Psoas muscle (tissue), 8 donors: ENCODE measurements around the gene ITPR1. TPM values are rescaled to one million over a fixed set of nuclear protein-coding genes. Genes with fewer than 3 reads are reported as not detected.

ENCODE experiments used
- ATAC-seq, 4 donors: fragments of 200-7000 bp; cut with Tn5 transposase; one replicate each; pipeline ENCODE4 v1.9.1; 2020; ENCODE audit warnings: moderate library complexity in 3 of 4, mild to moderate bottlenecking in 2 of 4
- DNase-seq, 2 donors: peaks; one replicate each; pipeline ENCODE4 v3.0.0-alpha.2; 2020
- H3K27ac ChIP-seq: fragments of 200-600 bp; one replicate; pipeline ENCODE4 v1.8.0; 2022
- H3K27me3 ChIP-seq, 3 donors: fragments of 200-600 bp in 1 of 3; one replicate each; pipeline versions ENCODE4 v1.6.1 to v1.8.0; 2013 to 2022; ENCODE audit warnings: low read length in 2 of 3, mild to moderate bottlenecking in 2 of 3, moderate library complexity in 1 of 3; ENCODE audit not compliant: insufficient read depth in 3 of 3
- H3K36me3 ChIP-seq, 2 donors: fragments of 200-600 bp in 1 of 2; one replicate each; pipeline versions ENCODE4 v1.6.1 to v1.8.0; 2013 to 2022; ENCODE audit warnings: low read depth in 1 of 2, mild to moderate bottlenecking in 1 of 2, moderate library complexity in 1 of 2; ENCODE audit not compliant: insufficient read depth in 1 of 2
- H3K4me1 ChIP-seq: fragments of 200-600 bp; one replicate; pipeline ENCODE4 v1.8.0; 2022
- H3K4me3 ChIP-seq: fragments of 200-600 bp; one replicate; pipeline ENCODE4 v1.8.0; 2022; ENCODE audit warnings: mild to moderate bottlenecking
- H3K9me3 ChIP-seq: fragments of 200-600 bp; one replicate; pipeline ENCODE4 v1.8.0; 2022
- WGBS, 3 donors: extraction: QIAGEN DNeasy Blood & Tissue Kit; methylation state at CpG; one replicate each; pipeline versions ENCODE4 v1.1.6 to v1.1.7; 2013; 5-methylcytosine and 5-hydroxymethylcytosine counted together
- intact Hi-C, 2 donors: fragments of 100-400 bp; cut with DNase I; formaldehyde crosslinking; loops; one replicate each; pipeline versions ENCODE4 v1.11.0 to v1.14.2; 2022
- polyA plus RNA-seq, 3 donors: library from polyadenylated mRNA; stranded (reverse); fragments of 200-250 nt; gene quantifications; one replicate each; pipeline ENCODE4 v1.2.3, GENCODE V29; 2013
- total RNA-seq, 4 donors: library from RNA; stranded (reverse); fragmentation: NEBNext Ultra II Directional in 2 of 4; extraction: Animal tissue kit (Norgen Biotek cat#: 25700) in 2 of 4; gene quantifications; one replicate each; pipeline versions ENCODE4 v1.2.1 to v1.2.4, GENCODE V29; 2021 to 2023
- TF ChIP-seq, protein P1 (sequence below): fragments of 200-600 bp; IDR thresholded peaks from one replicate; pipeline ENCODE4 v1.8.0; 2022; ENCODE audit warnings: antibody characterized with exemption
- donor health status: healthy with polysubstance abuse.
- donor health status: DM: no; HTN: no; CAD: no; lungs with moderate emphysema.
- donor health status: Bipolar disorder and iron deficiency.
- donor health status: healthy.
- donor health status: DM: yes; HTN: yes; CAD: no.
- donor health status: DM: no; HTN: no; CAD: no.
- donor health status: DM: no; HTN: no; CAD: no.
- donor health status: DM: yes; HTN: yes; CAD: no.

ITPR1 gene
- total and polyA plus RNA-seq, 7 donors, result 4.4 to 9.2 (median 8.8) TPM

DNA sequence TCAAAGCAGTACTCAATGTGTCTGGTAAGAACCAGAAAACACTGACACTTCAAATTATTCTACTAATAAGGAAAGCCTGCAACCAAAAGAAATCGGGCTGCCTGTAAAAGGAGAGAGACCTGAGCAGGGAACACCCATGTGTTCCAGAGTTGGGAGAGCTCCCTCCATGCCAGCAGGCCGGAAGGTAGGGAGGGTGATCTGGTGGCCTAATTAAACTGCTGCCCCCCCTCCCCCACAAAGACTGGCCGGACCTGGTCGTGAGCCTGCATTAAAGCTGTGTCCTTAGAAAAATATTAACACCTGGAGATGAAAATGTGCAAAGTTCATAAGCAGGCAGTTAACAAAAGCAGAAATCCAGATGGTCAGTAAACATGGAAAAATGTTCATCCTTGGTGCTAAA lies 315.5 kb downstream of the ITPR1 start:
- DNase-seq, result no peak
- Histone ChIP-seq H3K4me3 (no peak overlapping the region), H3K9me3 (no peaks in the 10 kb centered on the region), H3K27ac (peak overlapping the region; percentile 80), H3K36me3 (no peaks in the 10 kb centered on the region), H3K27me3 (no peaks in the 10 kb centered on the region), H3K4me1 (peaks cover 18% of the 10 kb centered on the region)
- intact Hi-C loops, result loop anchor here in 1 of 2 donors (5.0 kb wide), 1 partner anchor 86 kb away; no protein-coding TSS in a partner anchor
- 23 to 52% (median 26%) methylated on average over 4 of the region's 4 CpGs for WGBS, 3 donors
- peak in 1 of 4 donors; percentile 39 for ATAC-seq
- TF ChIP-seq, protein P1, sequence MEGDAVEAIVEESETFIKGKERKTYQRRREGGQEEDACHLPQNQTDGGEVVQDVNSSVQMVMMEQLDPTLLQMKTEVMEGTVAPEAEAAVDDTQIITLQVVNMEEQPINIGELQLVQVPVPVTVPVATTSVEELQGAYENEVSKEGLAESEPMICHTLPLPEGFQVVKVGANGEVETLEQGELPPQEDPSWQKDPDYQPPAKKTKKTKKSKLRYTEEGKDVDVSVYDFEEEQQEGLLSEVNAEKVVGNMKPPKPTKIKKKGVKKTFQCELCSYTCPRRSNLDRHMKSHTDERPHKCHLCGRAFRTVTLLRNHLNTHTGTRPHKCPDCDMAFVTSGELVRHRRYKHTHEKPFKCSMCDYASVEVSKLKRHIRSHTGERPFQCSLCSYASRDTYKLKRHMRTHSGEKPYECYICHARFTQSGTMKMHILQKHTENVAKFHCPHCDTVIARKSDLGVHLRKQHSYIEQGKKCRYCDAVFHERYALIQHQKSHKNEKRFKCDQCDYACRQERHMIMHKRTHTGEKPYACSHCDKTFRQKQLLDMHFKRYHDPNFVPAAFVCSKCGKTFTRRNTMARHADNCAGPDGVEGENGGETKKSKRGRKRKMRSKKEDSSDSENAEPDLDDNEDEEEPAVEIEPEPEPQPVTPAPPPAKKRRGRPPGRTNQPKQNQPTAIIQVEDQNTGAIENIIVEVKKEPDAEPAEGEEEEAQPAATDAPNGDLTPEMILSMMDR, result no peak

DNA sequence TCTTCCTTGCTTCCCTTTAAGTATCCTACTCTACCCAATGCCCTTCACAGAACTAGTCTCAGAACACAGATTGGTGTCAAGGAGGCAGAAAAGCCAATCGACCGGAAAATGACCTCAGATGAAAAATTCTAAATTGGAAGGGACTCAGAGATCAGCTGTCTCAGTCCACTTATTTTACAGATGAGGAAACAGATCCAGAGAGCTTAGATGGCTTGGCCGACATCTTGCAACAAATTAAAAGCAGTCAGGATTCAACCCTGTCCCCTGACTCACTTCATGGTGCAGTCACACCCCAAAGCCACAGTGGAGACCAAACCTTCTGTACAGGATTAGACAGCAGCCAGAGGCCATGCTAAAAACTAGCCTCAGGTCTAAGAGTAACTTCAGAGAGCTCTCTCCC lies 316.8 kb downstream of the ITPR1 start:
- TF ChIP-seq, protein P1, result no peak
- H3K9me3 ChIP-seq, result no peaks in the 10 kb centered on the region
- peaks cover 0 to under 1% of the 10 kb centered on the region in 2 donors for H3K36me3 ChIP-seq
- H3K27ac ChIP-seq, result no peak overlapping the region
- intact Hi-C loops, result loop anchor here in 1 of 2 donors (5.0 kb wide), 1 partner anchor 88 kb away; no protein-coding TSS in a partner anchor
- H3K4me3 ChIP-seq, result no peak overlapping the region
- peaks cover 18% of the 10 kb centered on the region for H3K4me1 ChIP-seq
- 34 to 66% (median 47%) methylated on average over 3 of the region's 3 CpGs for WGBS, 3 donors
- DNase-seq (no peak), ATAC-seq (peak in 1 of 4 donors; percentile 30)
- no peaks in the 10 kb centered on the region for H3K27me3 ChIP-seq

DNA sequence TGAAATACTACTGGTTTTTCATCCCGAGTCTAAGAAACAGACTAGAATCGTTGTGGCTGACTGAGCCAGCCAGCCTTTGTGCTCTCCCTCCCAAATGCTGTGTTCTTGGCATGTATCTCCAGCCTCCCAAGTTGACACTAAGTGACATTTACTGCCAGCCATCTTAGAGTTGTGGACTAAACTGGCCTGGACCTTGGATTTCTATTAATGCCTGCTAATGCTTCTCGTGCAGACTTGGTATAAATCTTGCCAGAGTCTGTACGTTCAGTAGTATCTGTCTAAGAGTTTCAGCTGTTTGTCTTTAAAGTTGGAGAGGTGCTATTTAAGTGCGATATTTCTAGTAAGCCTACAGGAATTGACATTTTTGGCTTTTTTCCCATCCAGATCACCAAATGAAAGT lies 319.4 kb downstream of the ITPR1 start:
- peaks cover 13% of the 10 kb centered on the region for H3K4me1 ChIP-seq
- no peak overlapping the region for H3K4me3 ChIP-seq
- no peaks in the 10 kb centered on the region for H3K9me3 ChIP-seq
- no peak overlapping the region for H3K27ac ChIP-seq
- DNase-seq (no peak), ATAC-seq (no peak)
- TF ChIP-seq, protein P1, result no peak
- intact Hi-C loops, result no loop called here
- WGBS, 3 donors, result 30 to 42% (median 38%) methylated on average over 5 of the region's 5 CpGs
- no peaks in the 10 kb centered on the region for H3K27me3 ChIP-seq
- peaks cover 0 to 3% of the 10 kb centered on the region in 2 donors for H3K36me3 ChIP-seq

DNA sequence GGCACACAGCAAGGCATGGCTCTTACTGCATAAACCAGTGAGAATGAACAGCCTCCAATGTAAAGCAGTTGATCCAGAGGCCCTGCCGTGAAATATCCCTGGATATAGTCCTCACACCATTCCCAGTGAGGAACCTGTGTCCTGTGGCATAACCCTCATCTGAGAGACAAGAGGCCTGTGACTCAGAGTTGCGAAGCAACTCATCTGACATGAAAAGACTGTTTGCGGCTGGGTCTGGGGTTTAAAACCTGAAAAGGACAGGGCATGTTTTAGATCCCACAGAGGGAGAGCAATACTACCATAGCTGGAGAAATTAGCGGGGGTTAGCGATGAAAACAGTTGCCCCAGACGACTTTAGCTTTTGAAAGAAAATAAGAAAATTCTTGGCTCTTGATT lies 320.8 kb downstream of the ITPR1 start:
- ATAC-seq, result peak in 1 of 4 donors; percentile 31
- Histone ChIP-seq H3K27me3 (no peaks in the 10 kb centered on the region), H3K36me3 (peaks cover 3% of the 10 kb centered on the region in 2 donors), H3K4me1 (peaks cover under 1% of the 10 kb centered on the region), H3K27ac (no peak overlapping the region), H3K9me3 (no peaks in the 10 kb centered on the region), H3K4me3 (no peak overlapping the region)
- intact Hi-C loops, result no loop called here
- no peak for DNase-seq
- WGBS, 3 donors, result 86 to 92% (median 88%) methylated on average over 6 of the region's 6 CpGs
- TF ChIP-seq, protein P1, result no peak

DNA sequence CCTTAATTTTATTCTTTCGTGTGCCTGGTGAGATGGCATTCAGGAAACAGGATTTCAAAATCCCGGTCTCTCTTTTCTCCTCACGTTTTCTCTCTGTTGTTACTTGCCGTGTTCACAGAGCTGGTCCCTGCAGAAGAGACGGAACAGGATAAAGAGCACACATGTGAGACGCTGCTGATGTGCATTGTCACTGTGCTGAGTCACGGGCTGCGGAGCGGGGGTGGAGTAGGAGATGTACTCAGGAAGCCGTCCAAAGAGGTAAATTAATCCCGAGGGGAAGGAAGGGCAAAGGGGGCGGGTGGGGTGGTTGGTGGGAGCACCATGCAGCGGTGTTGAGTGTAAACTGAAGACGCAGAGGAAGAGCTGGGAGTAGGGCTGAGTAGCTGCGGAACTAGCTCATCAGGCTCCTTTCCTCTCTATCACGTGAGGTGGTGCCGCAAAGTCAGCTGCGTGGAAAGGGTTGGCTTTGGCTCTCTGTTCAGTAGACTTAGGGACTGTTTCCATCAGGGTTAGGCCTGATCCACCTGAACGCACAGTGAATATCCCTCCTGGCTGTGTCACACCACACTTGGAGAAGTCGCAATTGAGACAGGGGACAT lies 321.3 kb downstream of the ITPR1 start:
- H3K27ac ChIP-seq, result no peak overlapping the region
- TF ChIP-seq, protein P1, result no peak
- no peaks in the 10 kb centered on the region for H3K4me1 ChIP-seq
- ATAC-seq (peak in 3 of 4 donors; percentile 69 to 75 (median 69)), DNase-seq (peak; percentile 44 to 59)
- no peaks in the 10 kb centered on the region for H3K27me3 ChIP-seq
- no peaks in the 10 kb centered on the region for H3K9me3 ChIP-seq
- 75 to 77% (median 76%) methylated on average over 20 of the region's 20 CpGs for whole genome bisulfite sequencing, 3 donors
- no peak overlapping the region for H3K4me3 ChIP-seq
- intact Hi-C loops, result no loop called here
- H3K36me3 ChIP-seq, result peaks cover 3% of the 10 kb centered on the region in 2 donors
